Spleen (tissue), 11 donors: ENCODE measurements around the gene ANO4. TPM values are rescaled to one million over a fixed set of nuclear protein-coding genes. Genes with fewer than 3 reads are reported as not detected.

Experiments used
- DNase-seq: peaks from one replicate; pipeline ENCODE4 v3.0.0-alpha.2; 2020
- H3K27ac ChIP-seq, 8 donors: fragments of 200-600 bp; sonication (generic) in 7 of 8; 1 replicate in 4 of 8; 2 replicates in 4 of 8; pipeline versions ENCODE4 v1.5.0 to v1.8.0; 2016 to 2021; ENCODE audit warnings: inconsistent platforms in 4 of 8, mild to moderate bottlenecking in 4 of 8, moderate library complexity in 1 of 8
- H3K27me3 ChIP-seq, 7 donors: fragments of 200-600 bp; sonication (generic) in 6 of 7; replicated peaks in 1 of 7; 1 replicate in 4 of 7; 2 replicates in 3 of 7; pipeline versions ENCODE4 v1.5.0 to v1.8.0; 2016 to 2021; ENCODE audit warnings: inconsistent platforms in 3 of 7, mild to moderate bottlenecking in 1 of 7
- H3K36me3 ChIP-seq, 6 donors: fragments of 200-600 bp; sonication (generic) in 5 of 6; 1 replicate in 4 of 6; 2 replicates in 2 of 6; pipeline versions ENCODE4 v1.5.0 to v1.8.0; 2016 to 2021; ENCODE audit warnings: inconsistent platforms in 2 of 6
- H3K4me1 ChIP-seq, 6 donors: fragments of 200-600 bp; sonication (generic) in 5 of 6; 1 replicate in 3 of 6; 2 replicates in 3 of 6; pipeline versions ENCODE4 v1.5.0 to v1.8.0; 2016 to 2021; ENCODE audit warnings: inconsistent platforms in 3 of 6
- H3K4me3 ChIP-seq, 8 donors: fragments of 200-600 bp; sonication (generic) in 7 of 8; 1 replicate in 4 of 8; 2 replicates in 4 of 8; pipeline versions ENCODE4 v1.5.0 to v1.8.0; 2016 to 2021; ENCODE audit warnings: inconsistent platforms in 4 of 8, mild to moderate bottlenecking in 4 of 8, moderate library complexity in 2 of 8
- H3K9me3 ChIP-seq, 8 donors: fragments of 200-600 bp; sonication (generic) in 7 of 8; 1 replicate in 4 of 8; 2 replicates in 4 of 8; pipeline versions ENCODE4 v1.5.0 to v1.8.0; 2016 to 2021; ENCODE audit warnings: inconsistent platforms in 4 of 8
- POLR2A ChIP-seq, 3 donors: fragments of 450-650 bp; IDR thresholded peaks; one replicate each; pipeline ENCODE4 v1.5.1; 2017; ENCODE audit warnings: antibody characterized with exemption in 3 of 3, mild to moderate bottlenecking in 1 of 3
- POLR2AphosphoS5 ChIP-seq, 3 donors: sonication (generic); formaldehyde crosslinking; IDR thresholded peaks; one replicate each; pipeline ENCODE4 v1.5.1; 2017; ENCODE audit warnings: antibody characterized with exemption in 3 of 3
- WGBS, 5 donors: extraction: QIAGEN DNeasy Blood & Tissue Kit in 3 of 5; methylation state at CpG; one replicate each; pipeline versions ENCODE4 v1.1.5 to v1.1.7; 2013 to 2018; 5-methylcytosine and 5-hydroxymethylcytosine counted together
- intact Hi-C: fragments of 100-400 bp; cut with DNase I; formaldehyde crosslinking; loops from one replicate; pipeline ENCODE4 v1.15.0; 2023; ENCODE audit warnings: low total_unique reads
- polyA plus RNA-seq, 3 donors: library from polyadenylated mRNA; stranded (reverse); fragments of 200-250 nt; gene quantifications; one replicate each; pipeline ENCODE4 v1.2.1, GENCODE V29; 2013
- total RNA-seq, 7 donors: library from RNA; depleted of rRNA in 3 of 7; stranded (reverse); fragments of >200 nt in 3 of 7; fragmentation: NEBNext Ultra II Directional in 4 of 7; extraction: Animal tissue kit (Norgen Biotek cat#: 25700) in 4 of 7; gene quantifications; one replicate each; pipeline versions ENCODE4 v1.1.0 to v1.2.1, GENCODE V29; 2016 to 2021
- TF ChIP-seq, protein P1 (sequence below), 11 experiments: fragments of 200-600 bp in 7 of 11; fragments of 450-650 bp in 4 of 11; sonication (generic) in 4 of 11; IDR thresholded peaks in 8 of 11; conservative IDR thresholded peaks in 3 of 11; 1 replicate in 7 of 11; 2 replicates in 4 of 11; pipeline versions ENCODE4 v1.4.0 to v1.8.0; 2016 to 2021; ENCODE audit warnings: antibody characterized with exemption in 11 of 11, inconsistent platforms in 4 of 11, mild to moderate bottlenecking in 1 of 11
- donor health status: healthy with polysubstance abuse.
- donor health status: DM: no; HTN: no; CAD: no; lungs with moderate emphysema.
- donor health status: DM: no; HTN: no; CAD: no.
- donor health status: Bipolar disorder and iron deficiency.
- donor health status: healthy.
- donor health status: DM: no; HTN: no; CAD: no.
- donor health status: DM: yes; HTN: yes; CAD: no.

The ANO4 gene
- total and polyA plus RNA-seq, 10 donors: 0.42 TPM; not detected in 9

DNA sequence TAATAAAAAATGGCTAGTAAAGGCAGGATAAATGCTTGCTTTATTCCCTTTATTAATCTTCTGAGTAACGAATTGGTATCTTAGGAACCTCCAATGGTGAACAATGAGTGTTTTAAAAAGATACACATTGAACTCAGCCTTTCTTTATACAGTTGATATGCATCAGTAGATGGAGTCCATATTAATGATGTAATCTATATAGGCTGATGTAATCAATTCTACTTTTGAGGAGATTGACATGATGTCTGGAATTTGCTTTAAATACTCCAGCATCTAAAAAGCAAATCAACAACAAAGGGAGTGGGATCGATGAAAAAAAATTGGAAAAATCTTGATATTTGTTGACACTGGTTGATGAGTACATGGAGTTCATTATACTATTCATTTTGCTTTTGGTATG is 106.2 kb downstream of the ANO4 start:
- intact Hi-C loops: no loop called here
- no peak overlapping the region for H3K27ac ChIP-seq
- 74 to 92% (median 82%) methylated on average over 2 of the region's 2 CpGs for WGBS, 5 donors
- no peak for DNase-seq
- no peaks in the 10 kb centered on the region for H3K4me1 ChIP-seq
- H3K36me3 ChIP-seq: no peaks in the 10 kb centered on the region
- H3K27me3 ChIP-seq: no peaks in the 10 kb centered on the region
- H3K4me3 ChIP-seq: no peak overlapping the region
- H3K9me3 ChIP-seq: peaks cover 0 to 4% (median 0%) of the 10 kb centered on the region in 8 donors
- TF ChIP-seq, protein P1, sequence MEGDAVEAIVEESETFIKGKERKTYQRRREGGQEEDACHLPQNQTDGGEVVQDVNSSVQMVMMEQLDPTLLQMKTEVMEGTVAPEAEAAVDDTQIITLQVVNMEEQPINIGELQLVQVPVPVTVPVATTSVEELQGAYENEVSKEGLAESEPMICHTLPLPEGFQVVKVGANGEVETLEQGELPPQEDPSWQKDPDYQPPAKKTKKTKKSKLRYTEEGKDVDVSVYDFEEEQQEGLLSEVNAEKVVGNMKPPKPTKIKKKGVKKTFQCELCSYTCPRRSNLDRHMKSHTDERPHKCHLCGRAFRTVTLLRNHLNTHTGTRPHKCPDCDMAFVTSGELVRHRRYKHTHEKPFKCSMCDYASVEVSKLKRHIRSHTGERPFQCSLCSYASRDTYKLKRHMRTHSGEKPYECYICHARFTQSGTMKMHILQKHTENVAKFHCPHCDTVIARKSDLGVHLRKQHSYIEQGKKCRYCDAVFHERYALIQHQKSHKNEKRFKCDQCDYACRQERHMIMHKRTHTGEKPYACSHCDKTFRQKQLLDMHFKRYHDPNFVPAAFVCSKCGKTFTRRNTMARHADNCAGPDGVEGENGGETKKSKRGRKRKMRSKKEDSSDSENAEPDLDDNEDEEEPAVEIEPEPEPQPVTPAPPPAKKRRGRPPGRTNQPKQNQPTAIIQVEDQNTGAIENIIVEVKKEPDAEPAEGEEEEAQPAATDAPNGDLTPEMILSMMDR (IDR thresholded peaks at IDR 0.05 in 8 of 11, conservative IDR thresholded peaks at IDR 0.05 in 3 of 11): no peak
- no peak for TF ChIP-seq POLR2A (IDR thresholded peaks at IDR 0.05)
- no peak for TF ChIP-seq POLR2AphosphoS5 (IDR thresholded peaks at IDR 0.05)

DNA sequence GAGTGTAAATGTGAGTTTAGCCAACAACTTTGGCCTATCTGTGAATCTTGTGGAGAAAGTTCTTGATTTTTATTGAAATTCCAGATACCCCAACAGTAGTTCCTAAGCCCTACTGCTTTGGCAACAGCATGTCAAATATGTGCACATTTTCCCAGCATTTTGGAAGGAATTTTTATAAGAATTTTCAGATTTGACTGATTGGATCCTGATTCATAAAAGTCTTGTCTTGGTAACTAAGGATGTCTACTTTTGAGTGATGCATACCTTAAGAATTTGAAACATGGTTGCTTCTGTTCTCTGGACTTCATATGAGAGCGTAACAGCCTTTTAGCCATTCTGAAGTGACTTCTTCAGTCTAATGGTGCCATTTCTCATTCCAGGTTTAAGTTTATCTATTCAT is 106.7 kb downstream of the ANO4 start:
- Histone ChIP-seq H3K27me3 (no peaks in the 10 kb centered on the region), H3K27ac (no peak overlapping the region), H3K4me1 (no peaks in the 10 kb centered on the region), H3K36me3 (no peaks in the 10 kb centered on the region), H3K9me3 (peaks cover 0 to 4% (median 0%) of the 10 kb centered on the region in 8 donors), H3K4me3 (no peak overlapping the region)
- intact Hi-C loops: no loop called here
- WGBS, 5 donors: 73 to 86% (median 78%) methylated on average over 1 of the region's 1 CpG
- DNase-seq: no peak
- TF ChIP-seq, protein P1 (IDR thresholded peaks at IDR 0.05 in 8 of 11, conservative IDR thresholded peaks at IDR 0.05 in 3 of 11): no peak
- TF ChIP-seq POLR2A (IDR thresholded peaks at IDR 0.05) (no peak), POLR2AphosphoS5 (IDR thresholded peaks at IDR 0.05) (no peak)

DNA sequence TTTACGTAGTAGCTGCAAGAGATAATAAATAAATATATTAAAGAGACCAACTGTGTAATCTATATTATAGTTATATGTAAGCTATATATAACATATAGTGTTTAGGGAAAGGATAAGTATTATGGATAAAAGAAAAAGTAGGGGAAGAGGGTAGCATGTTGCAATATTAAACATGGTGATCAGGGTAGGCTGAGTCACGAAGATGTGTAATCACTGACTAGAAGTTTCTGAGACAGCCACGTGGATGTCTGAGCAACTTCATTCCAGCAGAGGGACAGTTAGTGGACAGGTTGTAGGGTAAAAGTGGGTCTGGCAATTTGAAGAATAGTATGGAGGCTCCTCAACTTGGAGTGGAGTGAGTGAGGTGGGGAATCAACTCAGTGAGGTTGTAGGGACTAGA is 109.7 kb downstream of the ANO4 start:
- 69 to 83% (median 73%) methylated on average over 3 of the region's 3 CpGs for WGBS, 5 donors
- intact Hi-C loops: no loop called here
- TF ChIP-seq, protein P1 (IDR thresholded peaks at IDR 0.05 in 8 of 11, conservative IDR thresholded peaks at IDR 0.05 in 3 of 11): no peak
- TF ChIP-seq POLR2A (IDR thresholded peaks at IDR 0.05) (no peak), POLR2AphosphoS5 (IDR thresholded peaks at IDR 0.05) (no peak)
- Histone ChIP-seq H3K4me1 (no peaks in the 10 kb centered on the region), H3K27me3 (no peaks in the 10 kb centered on the region), H3K4me3 (no peak overlapping the region), H3K9me3 (peaks cover 0 to 4% (median 0%) of the 10 kb centered on the region in 8 donors), H3K36me3 (no peaks in the 10 kb centered on the region), H3K27ac (no peak overlapping the region)
- no peak for DNase-seq

DNA sequence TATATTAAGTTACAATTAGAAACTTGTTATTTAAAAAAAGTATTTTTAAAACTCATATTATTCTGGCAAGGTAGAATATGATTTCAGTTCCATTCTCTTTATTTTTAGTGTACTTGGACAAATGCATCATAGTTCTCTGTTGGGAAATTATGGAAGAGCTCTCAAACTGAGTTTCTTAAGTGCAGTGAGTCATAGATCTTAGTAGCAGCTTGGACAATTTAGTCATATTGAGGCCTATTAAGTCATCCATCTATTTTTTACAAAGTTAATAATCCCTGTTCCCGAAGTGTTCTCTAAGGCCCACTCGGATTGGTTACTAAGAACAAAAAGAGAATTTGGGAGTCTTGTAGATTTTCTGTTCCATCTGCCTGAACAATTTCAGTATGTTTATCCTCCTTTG is 113.9 kb downstream of the ANO4 start:
- no peaks in the 10 kb centered on the region for H3K4me1 ChIP-seq
- H3K9me3 ChIP-seq: no peaks in the 10 kb centered on the region
- intact Hi-C loops: no loop called here
- no peaks in the 10 kb centered on the region for H3K36me3 ChIP-seq
- H3K27me3 ChIP-seq: no peaks in the 10 kb centered on the region
- WGBS, 5 donors: 73 to 92% (median 82%) methylated on average over 2 of the region's 2 CpGs
- no peak overlapping the region for H3K4me3 ChIP-seq
- DNase-seq: no peak
- no peak overlapping the region for H3K27ac ChIP-seq
- TF ChIP-seq POLR2A (IDR thresholded peaks at IDR 0.05): no peak
- TF ChIP-seq, protein P1 (IDR thresholded peaks at IDR 0.05 in 8 of 11, conservative IDR thresholded peaks at IDR 0.05 in 3 of 11): no peak
- TF ChIP-seq POLR2AphosphoS5 (IDR thresholded peaks at IDR 0.05): no peak
